ENCODE results near the gene ETNPPL. TPM values are rescaled to one million over a fixed set of nuclear protein-coding genes. Genes with fewer than 3 reads are reported as not detected.

ETNPPL gene
- total RNA-seq, 1 experiment from 2014 or later: under 0.01 TPM

DNA sequence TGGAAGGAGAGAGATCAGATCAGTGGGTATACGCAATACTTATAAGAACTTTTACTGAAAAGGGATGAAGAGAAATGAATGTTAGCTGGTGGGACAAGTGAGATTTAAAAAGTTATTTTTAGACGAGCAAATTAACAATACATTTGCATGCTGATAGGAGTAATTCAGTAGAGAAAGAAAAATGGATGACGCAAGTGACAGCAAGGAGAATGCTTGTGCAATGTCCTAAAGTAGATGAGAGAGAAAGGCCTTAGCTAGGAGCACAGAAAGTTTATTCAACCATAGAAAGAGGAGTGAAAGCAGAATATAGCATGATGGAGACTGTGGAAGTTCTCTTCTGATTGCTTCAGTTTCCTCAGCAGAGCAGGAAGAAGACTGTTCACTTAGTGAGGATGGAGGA is 66.7 kb downstream of the ETNPPL start:
- DNase-seq (ENCODE audit: low read depth): no peak

GRCh38 chr4:108695062-108695461 is 67.8 kb downstream of the ETNPPL start:
- DNase-seq (ENCODE audit: low read depth): no peak

DNA sequence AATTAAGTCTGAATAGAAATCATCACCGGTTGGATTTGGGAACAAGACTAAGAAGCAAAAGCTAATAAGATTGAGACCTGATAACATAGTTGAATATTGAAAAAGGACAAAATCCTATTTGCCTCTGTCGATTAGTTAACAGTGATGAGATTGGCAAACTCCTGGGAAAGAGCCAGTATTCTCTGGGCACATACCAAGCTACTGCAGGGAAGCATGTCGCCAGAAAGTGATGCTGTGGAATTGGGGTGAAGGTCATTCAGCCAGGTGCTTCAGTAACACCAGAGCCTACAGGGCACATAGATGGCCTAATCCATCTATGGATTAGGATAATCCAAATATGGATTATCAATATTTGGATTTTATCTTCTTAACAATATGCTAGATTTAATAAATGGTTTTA is 68.4 kb downstream of the ETNPPL start:
- DNase-seq (ENCODE audit: low read depth): no peak

GRCh38 chr4:108693819-108694218 is 69.0 kb downstream of the ETNPPL start:
- no peak for DNase-seq (ENCODE audit: low read depth)

- no peak for DNase-seq (ENCODE audit: low read depth)
Observed at GRCh38 chr4:108693211-108693610, 69.6 kb downstream of the ETNPPL start.

Other genes with a start within 250 kb of the ETNPPL start
- 721 and 798 TPM in 2 replicates for gene RPL34, start 142.5 kb downstream of the ETNPPL start, total RNA-seq (2014; rRNA removed; shearing (Covaris generic))
- gene OSTC, start 112.5 kb downstream of the ETNPPL start, total RNA-seq (2014; rRNA removed; shearing (Covaris generic)): 257 and 281 TPM in 2 replicates